Measurements from ENCODE around the gene CEBPZ.
"Not testable (repeated sequence)": the region's sequence is repeated elsewhere in the genome, so short reads cannot be mapped to it uniquely, and the experiment has no call there.

Gene CEBPZ

GRCh38 chr2:37226863-37227262 is 4.5 kb downstream of the CEBPZ start:
- no peaks in the 10 kb centered on the region for H3K27me3 ChIP-seq (ENCODE audit: low read length)
- peak overlapping the region; percentile 17 for H3K4me2 ChIP-seq (ENCODE audit: low read depth, low read length, poor library complexity, severe bottlenecking)
- no peaks in the 10 kb centered on the region for H3K9me2 ChIP-seq (replicated peaks; ENCODE audit: insufficient read depth, low read length)
- H3K9me3 ChIP-seq (ENCODE audit: insufficient read depth, low read length): no peaks in the 10 kb centered on the region
- TF ChIP-seq EZH2phosphoT487 (conservative IDR thresholded peaks at IDR 0.05; ENCODE audit: low read length) (no peak), CTCF (IDR thresholded peaks at IDR 0.05; ENCODE audit: insufficient read depth, low read length, poor library complexity, severe bottlenecking) (no peak)
- peaks cover 32% of the 10 kb centered on the region; the same call in 1 of the 2 replicates for H3K36me3 ChIP-seq (ENCODE audit: low read length)
- 0 out of 2 replicates have a peak, but pooled peaks cover 3% of the 10 kb centered on the region for H3F3A ChIP-seq (ENCODE audit: insufficient read depth)
- no peak overlapping the region for H3K4me3 ChIP-seq (ENCODE audit: insufficient read depth, low read length, poor library complexity, severe bottlenecking)
- H3K27ac ChIP-seq (ENCODE audit: low read depth, low read length): no peak overlapping the region
- peaks cover 87% of the 10 kb centered on the region for H3K79me2 ChIP-seq (ENCODE audit: insufficient read depth, low read length)
- no peak overlapping the region for H2AFZ ChIP-seq (ENCODE audit: low read depth, low read length, severe bottlenecking)
- H4K20me1 ChIP-seq (ENCODE audit: low read depth, low read length): peaks cover 23% of the 10 kb centered on the region
- no peak overlapping the region for H3K9ac ChIP-seq (ENCODE audit: low read length)

GRCh38 chr2:37225129-37225528 is 6.3 kb downstream of the CEBPZ start:
- not testable (repeated sequence) for H3K9me2 ChIP-seq (replicated peaks; ENCODE audit: insufficient read depth, low read length); H3F3A ChIP-seq (ENCODE audit: insufficient read depth); H3K9ac ChIP-seq (ENCODE audit: low read length); H2AFZ ChIP-seq (ENCODE audit: low read depth, low read length, severe bottlenecking); H3K27ac ChIP-seq (ENCODE audit: low read depth, low read length); H3K27me3 ChIP-seq (ENCODE audit: low read length); H3K9me3 ChIP-seq (ENCODE audit: insufficient read depth, low read length); H3K4me3 ChIP-seq (ENCODE audit: insufficient read depth, low read length, poor library complexity, severe bottlenecking)
- H4K20me1 ChIP-seq (ENCODE audit: low read depth, low read length): peaks cover 23% of the 10 kb centered on the region
- H3K79me2 ChIP-seq (ENCODE audit: insufficient read depth, low read length): peaks cover 71% of the 10 kb centered on the region
- peak overlapping the region; percentile 3 for H3K4me2 ChIP-seq (ENCODE audit: low read depth, low read length, poor library complexity, severe bottlenecking)
- peaks cover 44% of the 10 kb centered on the region; the same call in 1 of the 2 replicates for H3K36me3 ChIP-seq (ENCODE audit: low read length)

- H3K9me2 ChIP-seq (replicated peaks; ENCODE audit: insufficient read depth, low read length): no peaks in the 10 kb centered on the region
- H3K9me3 ChIP-seq (ENCODE audit: insufficient read depth, low read length): no peaks in the 10 kb centered on the region
- TF ChIP-seq CTCF (IDR thresholded peaks at IDR 0.05; ENCODE audit: insufficient read depth, low read length, poor library complexity, severe bottlenecking) (no peak), EZH2phosphoT487 (conservative IDR thresholded peaks at IDR 0.05; ENCODE audit: low read length) (no peak)
- no peak overlapping the region for H3K9ac ChIP-seq (ENCODE audit: low read length)
- peaks cover 61% of the 10 kb centered on the region for H3K79me2 ChIP-seq (ENCODE audit: insufficient read depth, low read length)
- no peak overlapping the region for H2AFZ ChIP-seq (ENCODE audit: low read depth, low read length, severe bottlenecking)
- H3K36me3 ChIP-seq (ENCODE audit: low read length): peaks cover 46% of the 10 kb centered on the region; the same call in 1 of the 2 replicates
- 0 out of 2 replicates have a peak, but pooled peaks cover 3% of the 10 kb centered on the region for H3F3A ChIP-seq (ENCODE audit: insufficient read depth)
- H3K4me2 ChIP-seq (ENCODE audit: low read depth, low read length, poor library complexity, severe bottlenecking): no peak overlapping the region
- H4K20me1 ChIP-seq (ENCODE audit: low read depth, low read length): peaks cover 19% of the 10 kb centered on the region
- H3K4me3 ChIP-seq (ENCODE audit: insufficient read depth, low read length, poor library complexity, severe bottlenecking): no peak overlapping the region
- H3K27me3 ChIP-seq (ENCODE audit: low read length): no peaks in the 10 kb centered on the region
- no peak overlapping the region for H3K27ac ChIP-seq (ENCODE audit: low read depth, low read length)
These were observed 7.3 kb downstream of the CEBPZ start for GRCh38 chr2:37224063-37224462.

- Histone ChIP-seq H3K36me3 (ENCODE audit: low read length) (peaks cover 40% of the 10 kb centered on the region; the same call in 1 of the 2 replicates), H3K79me2 (ENCODE audit: insufficient read depth, low read length) (peaks cover 51% of the 10 kb centered on the region), H3K9me3 (ENCODE audit: insufficient read depth, low read length) (no peaks in the 10 kb centered on the region), H3K4me3 (ENCODE audit: insufficient read depth, low read length, poor library complexity, severe bottlenecking) (no peak overlapping the region), H3F3A (ENCODE audit: insufficient read depth) (0 out of 2 replicates have a peak, but pooled peaks cover 3% of the 10 kb centered on the region), H4K20me1 (ENCODE audit: low read depth, low read length) (peaks cover 19% of the 10 kb centered on the region), H2AFZ (ENCODE audit: low read depth, low read length, severe bottlenecking) (no peak overlapping the region), H3K4me2 (ENCODE audit: low read depth, low read length, poor library complexity, severe bottlenecking) (no peak overlapping the region), H3K9me2 (replicated peaks; ENCODE audit: insufficient read depth, low read length) (no peaks in the 10 kb centered on the region), H3K9ac (ENCODE audit: low read length) (no peak overlapping the region), H3K27me3 (ENCODE audit: low read length) (no peaks in the 10 kb centered on the region), H3K27ac (ENCODE audit: low read depth, low read length) (no peak overlapping the region)
- TF ChIP-seq EZH2phosphoT487 (conservative IDR thresholded peaks at IDR 0.05; ENCODE audit: low read length) (no peak), CTCF (IDR thresholded peaks at IDR 0.05; ENCODE audit: insufficient read depth, low read length, poor library complexity, severe bottlenecking) (no peak)
These were observed 8.3 kb downstream of the CEBPZ start for GRCh38 chr2:37223131-37223530.

Measured in SU-DHL-6 (cell line).